Ascending aorta (tissue), 2 donors: ENCODE data around the gene PGA3. TPM values are rescaled to one million over a fixed set of nuclear protein-coding genes. Genes with fewer than 3 reads are reported as not detected.

Experiments used
- DNase-seq, 2 donors: peaks; one replicate each; pipeline ENCODE4 v3.0.0-alpha.2; 2019; ENCODE audit warnings: low spot score in 2 of 2
- H3K27ac ChIP-seq, 2 donors: fragments of 200-600 bp; sonication (generic); one replicate each; pipeline ENCODE4 v1.5.1; 2016 to 2017; ENCODE audit warnings: mild to moderate bottlenecking in 1 of 2
- H3K27me3 ChIP-seq: fragments of 200-600 bp; sonication (generic); one replicate; pipeline ENCODE4 v1.5.1; 2017
- H3K36me3 ChIP-seq, 2 donors: fragments of 200-600 bp; sonication (generic); one replicate each; pipeline ENCODE4 v1.5.1; 2016
- H3K4me1 ChIP-seq, 2 donors: fragments of 200-600 bp; sonication (generic); one replicate each; pipeline ENCODE4 v1.5.1; 2016 to 2017; ENCODE audit warnings: mild to moderate bottlenecking in 1 of 2
- H3K4me3 ChIP-seq, 2 donors: fragments of 200-600 bp; sonication (generic); one replicate each; pipeline ENCODE4 v1.5.1; 2016 to 2017; ENCODE audit warnings: mild to moderate bottlenecking in 1 of 2
- H3K9me3 ChIP-seq, 2 donors: fragments of 200-600 bp; sonication (generic); one replicate each; pipeline ENCODE4 v1.5.1; 2016
- intact Hi-C: fragments of 100-400 bp; cut with DNase I; formaldehyde crosslinking; loops from one replicate; pipeline ENCODE4 v1.15.1; 2023
- total RNA-seq: library from RNA; depleted of rRNA; stranded (reverse); fragments of >200 nt; gene quantifications from one replicate; pipeline ENCODE4 v1.1.0, GENCODE V29; 2016
- TF ChIP-seq, protein P1 (sequence below), 3 experiments: fragments of 200-600 bp in 2 of 3; fragments of 450-650 bp in 1 of 3; sonication (generic) in 2 of 3; IDR thresholded peaks; one replicate each; pipeline ENCODE4 v1.5.1; 2016 to 2019; ENCODE audit warnings: antibody characterized with exemption in 3 of 3, mild to moderate bottlenecking in 1 of 3, moderate library complexity in 1 of 3

PGA3 gene
- total RNA-seq, 1 donor from 2014 or later, result 26.8 TPM

DNA sequence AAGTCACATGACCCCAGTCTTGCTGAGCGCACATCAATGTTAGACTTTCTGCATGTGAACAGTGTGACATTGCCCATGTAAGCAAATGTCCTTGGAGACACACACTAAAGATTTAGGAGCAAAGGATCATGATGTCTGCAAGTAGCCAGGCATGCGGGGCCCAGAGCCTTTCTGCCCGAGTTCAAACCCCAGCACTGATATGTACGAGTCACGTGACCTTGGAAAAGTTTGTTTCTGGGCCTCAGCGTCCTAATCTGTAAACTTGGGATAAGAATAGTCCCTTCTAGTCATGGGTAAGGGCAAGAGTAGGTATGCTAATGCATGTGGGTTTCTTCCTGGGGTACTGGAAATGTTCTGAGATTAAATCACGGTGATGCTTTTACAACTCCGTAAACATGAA is 16.8 kb upstream of the PGA3 start:
- no peaks in the 10 kb centered on the region for H3K27me3 ChIP-seq
- H3K27ac ChIP-seq, result no peak overlapping the region
- H3K9me3 ChIP-seq, result no peaks in the 10 kb centered on the region
- no peak overlapping the region for H3K4me3 ChIP-seq
- intact Hi-C loops, result loop anchor here (2.0 kb wide), 1 partner anchor 356 kb away; no protein-coding TSS in a partner anchor
- no peaks in the 10 kb centered on the region for H3K36me3 ChIP-seq
- DNase-seq, result no peak
- TF ChIP-seq, protein P1, sequence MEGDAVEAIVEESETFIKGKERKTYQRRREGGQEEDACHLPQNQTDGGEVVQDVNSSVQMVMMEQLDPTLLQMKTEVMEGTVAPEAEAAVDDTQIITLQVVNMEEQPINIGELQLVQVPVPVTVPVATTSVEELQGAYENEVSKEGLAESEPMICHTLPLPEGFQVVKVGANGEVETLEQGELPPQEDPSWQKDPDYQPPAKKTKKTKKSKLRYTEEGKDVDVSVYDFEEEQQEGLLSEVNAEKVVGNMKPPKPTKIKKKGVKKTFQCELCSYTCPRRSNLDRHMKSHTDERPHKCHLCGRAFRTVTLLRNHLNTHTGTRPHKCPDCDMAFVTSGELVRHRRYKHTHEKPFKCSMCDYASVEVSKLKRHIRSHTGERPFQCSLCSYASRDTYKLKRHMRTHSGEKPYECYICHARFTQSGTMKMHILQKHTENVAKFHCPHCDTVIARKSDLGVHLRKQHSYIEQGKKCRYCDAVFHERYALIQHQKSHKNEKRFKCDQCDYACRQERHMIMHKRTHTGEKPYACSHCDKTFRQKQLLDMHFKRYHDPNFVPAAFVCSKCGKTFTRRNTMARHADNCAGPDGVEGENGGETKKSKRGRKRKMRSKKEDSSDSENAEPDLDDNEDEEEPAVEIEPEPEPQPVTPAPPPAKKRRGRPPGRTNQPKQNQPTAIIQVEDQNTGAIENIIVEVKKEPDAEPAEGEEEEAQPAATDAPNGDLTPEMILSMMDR (IDR thresholded peaks at IDR 0.05), result no peak
- H3K4me1 ChIP-seq, result no peaks in the 10 kb centered on the region

DNA sequence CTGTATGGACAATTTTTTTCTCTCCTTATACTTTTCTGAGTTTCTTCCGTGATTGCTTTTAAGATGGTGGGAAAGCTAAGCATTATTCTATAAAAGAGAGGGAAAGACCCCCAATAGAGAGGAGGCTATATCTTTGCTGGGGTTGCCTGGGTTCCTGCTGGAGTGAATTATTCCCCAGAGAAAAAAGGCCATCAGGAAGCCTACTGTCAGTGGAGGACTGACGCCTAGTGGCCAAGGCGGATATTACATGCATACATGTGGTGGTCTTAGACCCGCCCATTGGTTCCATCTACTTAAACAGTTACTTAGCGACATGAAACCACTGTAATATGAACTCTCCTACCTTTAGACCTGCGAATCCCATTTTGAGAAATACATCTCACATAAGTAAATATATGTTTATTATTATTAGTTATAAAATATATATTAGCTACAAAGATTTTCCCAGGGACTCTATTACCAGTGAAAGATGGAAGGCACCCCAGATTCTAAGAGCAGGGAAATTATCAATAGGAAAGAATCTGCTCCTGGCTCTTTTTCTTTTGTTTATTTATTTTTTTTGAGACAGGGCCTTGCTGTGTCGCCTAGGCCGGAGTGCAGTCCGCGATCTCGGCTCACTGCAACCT is 15.7 kb upstream of the PGA3 start:
- H3K4me1 ChIP-seq, result no peaks in the 10 kb centered on the region
- no peak overlapping the region for H3K27ac ChIP-seq
- peak in 1 of 2 donors; percentile 85 for DNase-seq
- intact Hi-C loops, result loop anchor here (1.0 to 2.0 kb wide), 2 partner anchors 58 to 357 kb away; no protein-coding TSS in a partner anchor
- no peaks in the 10 kb centered on the region for H3K9me3 ChIP-seq
- TF ChIP-seq, protein P1 (IDR thresholded peaks at IDR 0.05), result peak; percentile 76 to 97 (median 86)
- no peaks in the 10 kb centered on the region for H3K36me3 ChIP-seq
- no peak overlapping the region for H3K4me3 ChIP-seq
- no peaks in the 10 kb centered on the region for H3K27me3 ChIP-seq

DNA sequence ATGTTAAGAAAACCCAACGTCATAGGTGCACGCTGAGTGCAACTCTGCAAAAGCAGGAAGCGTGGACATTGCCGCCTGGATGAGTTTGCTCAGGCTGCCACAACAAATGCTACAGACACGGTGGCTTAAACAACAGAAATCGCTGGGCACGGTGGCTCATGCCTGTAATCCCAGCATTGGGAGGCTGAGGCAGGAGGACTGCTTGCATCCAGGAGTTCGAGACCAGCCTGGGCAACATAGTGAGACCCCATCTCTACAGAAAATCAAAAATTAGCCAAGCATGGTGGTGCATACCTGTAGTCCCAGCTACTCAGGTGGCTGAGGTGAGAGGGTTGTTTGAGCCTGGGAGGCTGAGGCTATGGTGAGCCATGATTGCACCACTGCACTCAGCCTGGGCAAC is 13.4 kb upstream of the PGA3 start:
- Histone ChIP-seq H3K36me3 (no peaks in the 10 kb centered on the region), H3K9me3 (no peaks in the 10 kb centered on the region), H3K4me1 (no peaks in the 10 kb centered on the region), H3K27ac (no peak overlapping the region), H3K27me3 (no peaks in the 10 kb centered on the region), H3K4me3 (no peak overlapping the region)
- intact Hi-C loops, result no loop called here
- TF ChIP-seq, protein P1 (IDR thresholded peaks at IDR 0.05), result no peak
- peak in 1 of 2 donors; percentile 39 for DNase-seq

DNA sequence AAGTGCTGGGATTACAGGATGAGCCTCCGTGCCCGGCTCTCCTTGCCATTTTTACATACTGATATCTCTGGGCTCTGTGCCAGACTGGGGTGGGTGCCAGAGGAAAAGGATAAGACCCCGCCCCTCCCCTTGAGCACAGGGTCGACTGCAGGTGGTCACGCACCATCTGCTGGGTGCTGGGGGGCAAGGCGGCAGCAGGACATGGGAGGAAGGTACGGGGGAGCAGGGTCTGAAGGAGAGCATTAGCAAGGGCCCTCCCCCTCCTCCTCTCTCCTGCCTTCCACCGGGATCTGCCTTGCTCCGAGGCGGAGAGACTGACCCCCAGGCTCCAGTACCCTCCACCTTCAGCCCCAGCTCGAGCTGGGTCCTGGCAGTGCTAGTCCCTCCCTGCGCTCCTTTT is 9.7 kb upstream of the PGA3 start:
- Histone ChIP-seq H3K27me3 (no peaks in the 10 kb centered on the region), H3K9me3 (no peaks in the 10 kb centered on the region), H3K4me1 (no peaks in the 10 kb centered on the region), H3K36me3 (no peaks in the 10 kb centered on the region), H3K27ac (no peak overlapping the region), H3K4me3 (no peak overlapping the region)
- TF ChIP-seq, protein P1 (IDR thresholded peaks at IDR 0.05), result no peak
- peak in 1 of 2 donors; percentile 38 for DNase-seq
- intact Hi-C loops, result no loop called here

DNA sequence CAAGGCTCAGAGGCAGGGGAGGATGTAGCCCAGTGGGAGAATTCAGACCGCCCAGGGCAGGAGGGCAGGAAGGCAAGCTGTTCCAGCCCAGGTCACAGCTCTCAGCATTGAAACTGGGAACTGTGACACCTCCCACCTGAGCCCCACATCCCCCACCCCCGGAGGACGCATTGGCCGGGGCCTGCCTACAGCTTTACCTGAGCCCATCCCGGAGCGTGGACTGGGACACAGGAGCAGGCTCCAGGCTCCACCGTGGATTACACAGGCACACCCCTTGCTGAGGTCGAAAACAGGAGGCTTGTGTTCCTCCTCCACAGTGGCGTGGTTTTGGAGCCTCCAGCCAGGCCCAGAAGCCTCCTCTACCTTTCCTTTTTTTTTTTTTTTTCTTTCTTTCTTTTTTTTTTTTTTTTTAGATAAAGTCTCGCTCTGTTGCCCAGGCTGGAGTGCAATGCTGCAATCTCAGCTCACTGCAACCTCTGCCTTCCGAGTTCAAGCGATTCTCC is 9.1 kb upstream of the PGA3 start:
- Histone ChIP-seq H3K36me3 (no peaks in the 10 kb centered on the region), H3K27me3 (no peaks in the 10 kb centered on the region), H3K4me3 (no peak overlapping the region), H3K9me3 (no peaks in the 10 kb centered on the region), H3K4me1 (no peaks in the 10 kb centered on the region), H3K27ac (no peak overlapping the region)
- intact Hi-C loops, result no loop called here
- TF ChIP-seq, protein P1 (IDR thresholded peaks at IDR 0.05), result no peak
- DNase-seq, result peak in 1 of 2 donors; percentile 49
